Lower leg skin (tissue), 3 donors: ENCODE measurements around the gene ARHGEF12.

Experiments used
- CTCF ChIP-seq, 3 donors: fragments of 450-650 bp; IDR thresholded peaks; one replicate each; pipeline ENCODE4 v1.5.1; 2016; ENCODE audit warnings: antibody characterized with exemption in 3 of 3, mild to moderate bottlenecking in 3 of 3, moderate library complexity in 2 of 3
- POLR2A ChIP-seq, 2 donors: fragments of 450-650 bp; IDR thresholded peaks; one replicate each; pipeline ENCODE4 v1.6.1; 2016 to 2017; ENCODE audit warnings: antibody characterized with exemption in 2 of 2, mild to moderate bottlenecking in 1 of 2, moderate library complexity in 1 of 2

GRCh38 chr11:120288021-120288420 is 48.2 kb upstream of the ARHGEF12 start:
- TF ChIP-seq CTCF (IDR thresholded peaks at IDR 0.05) (no peak), POLR2A (IDR thresholded peaks at IDR 0.05) (no peak)
